Putamen (tissue), 1 donor: ENCODE data around the gene BRICD5.
A peak's percentile ranks its signal among the peaks of the same experiment; 100 is the strongest.
"Not testable (repeated sequence)": the region's sequence is repeated elsewhere in the genome, so short reads cannot be mapped to it uniquely, and the experiment has no call there.

Experiments
- DNase-seq: peaks from one replicate; pipeline ENCODE4 v3.0.0-alpha.2; 2016; ENCODE audit warnings: low spot score

Gene BRICD5

GRCh38 chr16:2210386-2211365 lies at the start of gene BRICD5:
Gene BRICD5, minus strand, starts transcription at chr16:2210863. Its CDS starts 30 bp downstream, at chr16:2210833.
- no peak for DNase-seq

- DNase-seq: no peak
Observed at GRCh38 chr16:2260250-2260649, 49.6 kb upstream of the BRICD5 start.

GRCh38 chr16:2258530-2258929 lies 47.9 kb upstream of the BRICD5 start:
- DNase-seq: not testable (repeated sequence)

- DNase-seq: no peak
Observed at GRCh38 chr16:2257726-2258125, 47.1 kb upstream of the BRICD5 start.

- DNase-seq: no peak
Observed at GRCh38 chr16:2256531-2257140, 46.0 kb upstream of the BRICD5 start.

GRCh38 chr16:2253293-2253692 lies 42.6 kb upstream of the BRICD5 start:
- DNase-seq: no peak

- no peak for DNase-seq
Observed at GRCh38 chr16:2252806-2253148, 42.1 kb upstream of the BRICD5 start.

- peak; percentile 93 for DNase-seq
Observed at GRCh38 chr16:2251296-2252111, 40.8 kb upstream of the BRICD5 start, which contains the start of gene ECI1. Gene ECI1, minus strand, starts transcription at chr16:2251587. Its CDS starts 21 bp downstream, at chr16:2251566.

- no peak for DNase-seq
Observed at GRCh38 chr16:2250652-2251295, 40.1 kb upstream of the BRICD5 start.

- no peak for DNase-seq
Observed at GRCh38 chr16:2246301-2246885, 35.7 kb upstream of the BRICD5 start.

GRCh38 chr16:2244926-2245795 lies 34.5 kb upstream of the BRICD5 start:
- DNase-seq: no peak

GRCh38 chr16:2244301-2244700 lies 33.6 kb upstream of the BRICD5 start:
- DNase-seq: no peak

- no peak for DNase-seq
Observed at GRCh38 chr16:2243781-2244180, 33.1 kb upstream of the BRICD5 start.

GRCh38 chr16:2243031-2243528 lies 32.4 kb upstream of the BRICD5 start:
- no peak for DNase-seq

GRCh38 chr16:2242598-2242997 lies 31.9 kb upstream of the BRICD5 start:
- DNase-seq: no peak

- not testable (repeated sequence) for DNase-seq
Observed at GRCh38 chr16:2240331-2240730, 29.7 kb upstream of the BRICD5 start.

- no peak for DNase-seq
Observed at GRCh38 chr16:2238838-2239675, 28.4 kb upstream of the BRICD5 start.

- no peak for DNase-seq
Observed at GRCh38 chr16:2238150-2238837, 27.6 kb upstream of the BRICD5 start.
